Measurements from ENCODE around the gene NCDN.
A peak's percentile ranks its signal among the peaks of the same experiment; 100 is the strongest.

NCDN gene

DNA sequence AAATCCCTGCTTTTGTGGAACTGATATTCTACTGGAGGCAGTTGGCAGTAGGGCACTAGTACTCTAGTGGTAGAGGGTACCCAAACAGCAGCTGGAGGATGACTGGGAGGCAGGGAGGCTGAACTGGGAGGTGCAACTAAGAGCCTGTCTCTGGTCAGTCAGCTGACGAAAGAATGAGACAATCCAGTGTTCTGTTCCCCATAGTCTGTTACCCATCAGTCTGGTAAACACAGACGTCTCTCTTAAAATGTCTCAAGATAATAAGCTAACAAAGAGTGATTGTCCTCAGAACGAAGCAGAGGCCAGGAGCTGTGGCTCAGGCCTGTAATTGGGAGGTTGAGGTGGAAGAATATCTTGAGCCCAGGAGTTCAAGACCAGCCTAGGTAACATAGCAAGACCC, 45.9 kb downstream of the NCDN start:
- DNase-seq = no peak
- TF ChIP-seq, protein P1, sequence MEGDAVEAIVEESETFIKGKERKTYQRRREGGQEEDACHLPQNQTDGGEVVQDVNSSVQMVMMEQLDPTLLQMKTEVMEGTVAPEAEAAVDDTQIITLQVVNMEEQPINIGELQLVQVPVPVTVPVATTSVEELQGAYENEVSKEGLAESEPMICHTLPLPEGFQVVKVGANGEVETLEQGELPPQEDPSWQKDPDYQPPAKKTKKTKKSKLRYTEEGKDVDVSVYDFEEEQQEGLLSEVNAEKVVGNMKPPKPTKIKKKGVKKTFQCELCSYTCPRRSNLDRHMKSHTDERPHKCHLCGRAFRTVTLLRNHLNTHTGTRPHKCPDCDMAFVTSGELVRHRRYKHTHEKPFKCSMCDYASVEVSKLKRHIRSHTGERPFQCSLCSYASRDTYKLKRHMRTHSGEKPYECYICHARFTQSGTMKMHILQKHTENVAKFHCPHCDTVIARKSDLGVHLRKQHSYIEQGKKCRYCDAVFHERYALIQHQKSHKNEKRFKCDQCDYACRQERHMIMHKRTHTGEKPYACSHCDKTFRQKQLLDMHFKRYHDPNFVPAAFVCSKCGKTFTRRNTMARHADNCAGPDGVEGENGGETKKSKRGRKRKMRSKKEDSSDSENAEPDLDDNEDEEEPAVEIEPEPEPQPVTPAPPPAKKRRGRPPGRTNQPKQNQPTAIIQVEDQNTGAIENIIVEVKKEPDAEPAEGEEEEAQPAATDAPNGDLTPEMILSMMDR (IDR thresholded peaks at IDR 0.05; ENCODE audit: low read depth, low read length, missing control alignments) = no peak
- in situ Hi-C loops (cut with HindIII; ENCODE audit: low pct_ligation_motif_present, low sequenced_read_pairs) = no loop called here
- Histone ChIP-seq H3K4me3 (ENCODE audit: low read depth, low read length) (no peak overlapping the region), H3K27ac (no peak overlapping the region), H3K36me3 (replicated peaks) (peaks cover 34% of the 10 kb centered on the region), H3K27me3 (replicated peaks) (no peaks in the 10 kb centered on the region)

DNA sequence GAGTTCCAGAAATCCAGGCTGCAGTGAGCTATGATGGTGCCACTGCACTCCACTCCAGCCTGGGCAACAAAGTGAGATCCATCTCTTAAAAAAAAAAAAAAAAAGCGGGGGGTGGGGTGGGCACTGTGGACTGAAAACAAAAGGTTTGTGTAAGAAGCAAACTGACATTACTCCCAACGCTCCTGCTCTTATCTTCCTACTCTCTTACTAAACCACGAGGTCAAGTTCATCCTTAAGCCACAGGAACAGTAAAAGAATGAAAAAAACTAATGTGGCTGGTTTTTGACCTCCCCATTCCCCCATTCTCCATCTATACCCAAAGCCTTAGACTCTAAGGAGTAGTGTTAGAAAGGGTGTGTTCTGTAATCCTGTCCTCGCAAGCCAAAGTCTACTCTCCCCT, 46.3 kb downstream of the NCDN start:
- Histone ChIP-seq H3K27ac (no peak overlapping the region), H3K4me3 (ENCODE audit: low read depth, low read length) (no peak overlapping the region), H3K27me3 (replicated peaks) (no peaks in the 10 kb centered on the region), H3K36me3 (replicated peaks) (peaks cover 38% of the 10 kb centered on the region)
- in situ Hi-C loops (cut with HindIII; ENCODE audit: low pct_ligation_motif_present, low sequenced_read_pairs) = no loop called here
- DNase-seq = peak; percentile 12
- TF ChIP-seq, protein P1 (IDR thresholded peaks at IDR 0.05; ENCODE audit: low read depth, low read length, missing control alignments) = no peak

DNA sequence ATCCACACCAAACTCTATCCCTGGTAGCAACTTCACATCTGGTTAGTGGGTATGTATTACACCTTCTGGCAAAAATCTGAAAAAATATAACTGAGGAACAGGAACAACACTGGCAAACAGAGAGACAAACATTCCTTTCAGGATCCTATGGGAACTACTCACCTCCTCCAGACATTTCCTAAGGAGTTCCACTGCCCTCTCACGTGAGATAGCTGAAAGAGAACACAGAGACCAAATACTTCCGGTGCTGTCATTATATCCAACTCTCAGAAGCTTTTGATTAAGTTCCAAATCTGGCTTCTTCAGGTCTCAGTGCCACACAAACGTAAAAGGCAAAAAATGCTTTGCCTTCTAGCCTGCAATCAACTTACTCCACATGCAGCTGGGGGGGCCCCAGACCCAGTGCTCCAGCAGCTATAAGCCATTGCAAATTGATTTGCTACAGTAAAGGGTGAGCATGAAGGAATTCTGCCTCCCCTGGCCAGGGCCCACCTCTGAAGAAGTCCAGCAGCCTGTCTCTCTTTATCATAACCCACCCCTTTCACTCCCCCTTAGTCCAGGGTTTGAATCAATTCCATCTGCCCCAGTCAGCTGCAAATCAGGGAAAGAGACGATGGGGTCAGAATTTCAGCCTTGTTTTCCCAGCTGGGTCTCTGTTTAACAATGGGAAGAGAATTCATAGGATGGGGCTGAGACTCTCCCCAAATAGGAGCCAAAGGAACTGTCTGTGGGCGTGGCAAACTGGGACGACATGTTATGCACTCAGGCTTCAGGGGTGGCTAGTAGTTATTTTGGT, 47.7 kb downstream of the NCDN start:
- peaks cover 47% of the 10 kb centered on the region for H3K36me3 ChIP-seq (replicated peaks)

DNA sequence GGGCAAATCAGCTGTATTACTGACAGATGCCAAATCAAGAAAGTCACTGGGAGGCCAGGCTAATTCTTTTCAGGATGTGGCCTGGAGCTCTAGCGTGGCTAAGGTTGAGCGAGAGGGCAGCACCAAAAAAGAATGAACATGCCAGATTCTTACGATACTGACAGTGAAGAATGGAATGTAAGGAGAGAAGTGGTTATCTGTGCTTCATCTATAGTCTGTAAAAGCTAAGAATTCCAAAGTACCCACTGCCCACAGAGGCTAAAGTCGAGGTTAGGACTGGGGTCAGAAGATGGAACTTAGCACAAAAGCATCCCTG, 48.2 kb downstream of the NCDN start:
- Histone ChIP-seq H3K27ac (peak overlapping the region; percentile 63), H3K4me3 (ENCODE audit: low read depth, low read length) (no peak overlapping the region), H3K27me3 (replicated peaks) (no peaks in the 10 kb centered on the region), H3K36me3 (replicated peaks) (peaks cover 44% of the 10 kb centered on the region)
- TF ChIP-seq, protein P1 (IDR thresholded peaks at IDR 0.05; ENCODE audit: low read depth, low read length, missing control alignments) = no peak
- in situ Hi-C loops (cut with HindIII; ENCODE audit: low pct_ligation_motif_present, low sequenced_read_pairs) = no loop called here
- peak; percentile 54 for DNase-seq

More for the DNA sequence above, 47.7 kb downstream of the NCDN start:
- no peak overlapping the region for H3K4me3 ChIP-seq (ENCODE audit: low read depth, low read length)
- peak overlapping the region; percentile 63 for H3K27ac ChIP-seq
- H3K27me3 ChIP-seq (replicated peaks) = no peaks in the 10 kb centered on the region
- in situ Hi-C loops (cut with HindIII; ENCODE audit: low pct_ligation_motif_present, low sequenced_read_pairs) = no loop called here
- no peak for DNase-seq
- TF ChIP-seq, protein P1 (IDR thresholded peaks at IDR 0.05; ENCODE audit: low read depth, low read length, missing control alignments) = no peak

DNA sequence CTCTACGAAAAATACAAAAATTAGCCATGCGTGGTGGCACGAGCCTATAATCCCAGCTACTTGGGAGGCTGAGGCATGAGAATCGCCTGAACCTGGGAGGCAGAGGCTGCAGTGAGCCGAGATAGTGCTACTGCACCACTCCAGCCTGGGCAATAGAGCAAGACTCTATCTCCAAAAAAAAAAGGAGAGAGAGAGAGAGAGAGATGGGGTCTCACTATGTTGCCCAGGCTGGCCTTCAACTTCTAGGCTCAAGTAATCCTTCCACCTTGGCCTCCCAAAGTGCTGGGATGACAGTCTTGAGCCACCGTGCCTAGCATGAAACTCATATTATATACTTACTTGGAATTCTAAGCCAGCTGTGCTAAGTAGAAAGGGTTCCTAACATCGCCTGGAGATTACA, 54.1 kb downstream of the NCDN start:
- H3K27ac ChIP-seq = no peak overlapping the region
- H3K27me3 ChIP-seq (replicated peaks) = no peaks in the 10 kb centered on the region
- TF ChIP-seq, protein P1 (IDR thresholded peaks at IDR 0.05; ENCODE audit: low read depth, low read length, missing control alignments) = no peak
- H3K4me3 ChIP-seq (ENCODE audit: low read depth, low read length) = no peak overlapping the region
- DNase-seq = no peak
- peaks cover 27% of the 10 kb centered on the region for H3K36me3 ChIP-seq (replicated peaks)
- in situ Hi-C loops (cut with HindIII; ENCODE audit: low pct_ligation_motif_present, low sequenced_read_pairs) = no loop called here

DNA sequence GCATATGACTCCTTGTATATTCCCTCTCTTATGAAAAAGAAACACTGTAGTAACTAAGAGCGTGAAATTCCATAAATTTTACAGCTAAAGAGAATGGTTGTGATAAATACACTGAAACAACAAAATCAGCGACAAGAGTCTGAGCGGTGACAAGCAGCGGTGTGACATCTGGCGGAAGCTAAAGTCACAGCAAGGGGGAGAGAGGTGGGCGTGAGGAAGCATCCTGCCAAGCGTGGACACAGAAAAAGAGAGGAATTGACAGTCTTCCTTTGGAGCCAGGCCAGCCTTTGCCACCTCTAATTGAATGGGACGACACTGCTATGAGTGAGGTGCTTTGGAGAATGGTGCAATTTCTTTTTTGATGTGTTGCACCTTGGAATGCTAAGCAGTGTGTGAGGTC, 57.8 kb downstream of the NCDN start:
- Histone ChIP-seq H3K27ac (no peak overlapping the region), H3K4me3 (ENCODE audit: low read depth, low read length) (no peak overlapping the region), H3K27me3 (replicated peaks) (no peaks in the 10 kb centered on the region), H3K36me3 (replicated peaks) (peaks cover 16% of the 10 kb centered on the region)
- in situ Hi-C loops (cut with HindIII; ENCODE audit: low pct_ligation_motif_present, low sequenced_read_pairs) = no loop called here
- TF ChIP-seq, protein P1 (IDR thresholded peaks at IDR 0.05; ENCODE audit: low read depth, low read length, missing control alignments) = no peak
- DNase-seq = no peak
